GM12873 (cell line): ENCODE results near the gene PKD2.
A peak's percentile ranks its signal among the peaks of the same experiment; 100 is the strongest.

ENCODE experiments used
- TF ChIP-seq, protein P1 (sequence below): IDR thresholded peaks from 2 replicates; pipeline ENCODE4 v1.5.1; 2012; ENCODE audit warnings: low read depth, mild to moderate bottlenecking, moderate library complexity, low read length, control low read depth; ENCODE audit not compliant: insufficient read depth; ENCODE audit errors: missing control alignments

PKD2 gene

DNA sequence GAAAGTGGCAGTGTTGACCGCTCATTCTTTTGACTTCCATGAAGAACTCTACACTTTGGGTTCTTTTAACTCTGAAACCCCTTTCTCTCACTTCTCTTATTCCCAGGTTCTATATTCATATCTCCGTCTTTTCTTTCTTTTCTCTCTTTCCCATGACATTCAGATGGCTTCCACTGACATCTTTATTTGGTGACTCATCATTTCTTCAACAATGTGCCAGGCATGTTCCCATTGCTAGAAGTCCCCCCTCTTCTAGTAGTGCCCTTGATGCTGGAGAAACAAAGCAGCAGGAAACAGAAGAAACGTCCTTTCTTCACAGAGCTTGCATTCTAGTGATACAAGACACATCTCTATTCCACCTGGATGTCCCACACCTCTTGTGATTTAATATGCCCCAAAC, 33.3 kb downstream of the PKD2 start:
- TF ChIP-seq, protein P1, sequence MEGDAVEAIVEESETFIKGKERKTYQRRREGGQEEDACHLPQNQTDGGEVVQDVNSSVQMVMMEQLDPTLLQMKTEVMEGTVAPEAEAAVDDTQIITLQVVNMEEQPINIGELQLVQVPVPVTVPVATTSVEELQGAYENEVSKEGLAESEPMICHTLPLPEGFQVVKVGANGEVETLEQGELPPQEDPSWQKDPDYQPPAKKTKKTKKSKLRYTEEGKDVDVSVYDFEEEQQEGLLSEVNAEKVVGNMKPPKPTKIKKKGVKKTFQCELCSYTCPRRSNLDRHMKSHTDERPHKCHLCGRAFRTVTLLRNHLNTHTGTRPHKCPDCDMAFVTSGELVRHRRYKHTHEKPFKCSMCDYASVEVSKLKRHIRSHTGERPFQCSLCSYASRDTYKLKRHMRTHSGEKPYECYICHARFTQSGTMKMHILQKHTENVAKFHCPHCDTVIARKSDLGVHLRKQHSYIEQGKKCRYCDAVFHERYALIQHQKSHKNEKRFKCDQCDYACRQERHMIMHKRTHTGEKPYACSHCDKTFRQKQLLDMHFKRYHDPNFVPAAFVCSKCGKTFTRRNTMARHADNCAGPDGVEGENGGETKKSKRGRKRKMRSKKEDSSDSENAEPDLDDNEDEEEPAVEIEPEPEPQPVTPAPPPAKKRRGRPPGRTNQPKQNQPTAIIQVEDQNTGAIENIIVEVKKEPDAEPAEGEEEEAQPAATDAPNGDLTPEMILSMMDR = no peak

DNA sequence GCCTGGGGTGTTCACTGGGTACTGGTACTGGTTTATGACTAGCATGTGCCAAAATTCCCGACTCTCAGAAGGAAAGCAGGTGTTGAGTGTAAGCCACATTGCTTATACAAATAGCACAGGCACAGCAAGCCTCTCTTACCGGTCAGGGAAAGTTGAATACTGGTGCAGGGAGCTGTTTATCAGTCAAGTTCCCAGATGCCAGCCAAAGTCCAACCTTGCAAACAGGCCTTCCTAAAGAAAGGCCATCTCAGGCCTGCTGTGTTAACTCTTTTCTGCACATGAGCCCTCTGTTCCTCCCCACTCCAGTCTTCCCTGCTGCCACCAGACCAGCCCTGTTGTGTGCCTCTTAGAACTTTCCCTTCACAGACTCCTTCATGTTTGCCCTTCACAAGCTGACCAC, 34.2 kb downstream of the PKD2 start:
- TF ChIP-seq, protein P1 = no peak

DNA sequence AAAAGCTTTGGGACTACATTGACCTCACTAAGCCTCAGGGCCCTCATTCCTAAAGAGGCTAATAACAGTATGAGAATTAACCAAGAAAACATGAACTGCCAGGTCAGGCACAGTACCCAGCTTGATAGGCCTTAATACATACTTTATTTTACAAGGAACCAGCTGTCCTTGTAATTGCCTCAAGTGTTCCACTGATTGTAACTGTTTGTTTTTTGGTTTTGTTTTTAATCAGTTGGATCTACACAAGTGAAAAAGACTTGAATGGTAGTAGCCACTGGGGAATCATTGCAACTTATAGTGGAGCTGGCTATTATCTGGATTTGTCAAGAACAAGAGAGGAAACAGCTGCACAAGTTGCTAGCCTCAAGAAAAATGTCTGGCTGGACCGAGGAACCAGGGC, 35.6 kb downstream of the PKD2 start:
- TF ChIP-seq, protein P1 = no peak

DNA sequence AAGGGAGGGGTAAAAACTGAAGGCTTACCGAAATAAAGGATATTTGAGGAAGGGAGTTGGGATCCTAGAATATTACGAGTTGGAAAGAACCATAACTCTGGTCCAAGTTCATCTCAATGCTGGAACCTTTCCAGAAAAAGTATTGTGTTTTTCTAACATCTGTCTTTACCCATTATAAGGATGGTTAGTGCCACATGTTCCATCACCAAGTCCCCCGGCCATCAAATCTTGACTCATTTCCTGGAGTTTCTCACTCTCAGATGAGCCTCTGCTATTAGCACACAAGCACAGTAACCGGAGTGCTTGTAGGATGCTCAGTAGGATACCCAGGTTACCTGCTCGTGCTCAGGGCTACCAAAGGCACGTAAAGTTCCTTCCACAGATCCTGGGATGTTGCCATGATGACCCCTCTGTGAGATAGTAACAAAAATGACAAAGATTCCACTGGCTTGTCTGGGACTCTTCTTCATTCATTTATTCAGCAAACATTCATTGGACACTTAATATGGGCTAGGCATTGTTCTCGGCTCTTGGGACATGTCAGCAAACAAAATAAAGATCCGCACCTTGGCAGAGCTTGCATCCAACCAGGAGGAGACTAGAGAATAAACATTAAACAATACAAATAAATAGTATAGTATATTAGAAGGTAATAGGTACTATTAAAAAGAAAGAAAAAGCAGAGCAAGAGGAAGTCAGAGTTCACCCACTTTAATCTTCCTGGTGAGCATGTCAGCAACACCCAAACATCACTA, 36.3 kb downstream of the PKD2 start:
- TF ChIP-seq, protein P1 = no peak

DNA sequence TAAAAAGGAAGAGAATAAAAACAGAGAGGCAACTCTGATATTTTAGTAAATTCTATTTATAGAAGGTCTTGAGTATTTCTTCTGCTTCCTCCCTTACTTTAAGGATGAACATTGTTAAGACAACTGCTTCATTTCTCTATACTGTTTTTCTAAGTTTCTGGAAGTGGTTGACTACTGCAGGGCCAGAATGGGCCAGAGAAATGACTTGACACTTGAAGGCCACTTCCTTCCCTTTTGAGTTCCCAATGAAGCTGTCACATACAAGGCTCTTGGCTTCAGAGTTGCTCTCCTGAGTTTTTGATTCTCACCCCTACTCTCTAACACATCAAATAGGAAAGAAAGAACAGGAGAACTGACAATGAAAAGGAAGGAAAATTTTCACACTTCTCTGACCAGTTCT, 37.6 kb downstream of the PKD2 start:
- TF ChIP-seq, protein P1 = no peak

DNA sequence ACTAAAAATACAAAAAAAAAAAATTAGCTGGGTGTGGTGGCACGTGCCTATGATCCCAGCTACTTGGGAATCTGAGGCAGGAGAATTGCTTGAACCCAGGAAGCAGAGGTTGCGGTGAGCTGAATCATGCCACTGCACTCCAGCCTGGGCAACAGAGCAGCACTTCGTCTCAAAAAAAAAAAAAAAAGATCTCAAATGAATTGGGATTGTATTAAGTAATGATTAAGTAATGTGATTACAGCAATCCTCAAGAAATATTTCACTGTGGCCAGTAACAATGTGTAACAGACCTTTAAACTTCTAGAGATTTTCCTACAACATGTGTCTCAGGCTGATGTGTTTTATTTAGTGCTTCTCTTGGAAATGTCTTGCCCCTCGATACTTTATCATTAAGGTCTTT, 46.8 kb downstream of the PKD2 start:
- TF ChIP-seq, protein P1 = no peak

DNA sequence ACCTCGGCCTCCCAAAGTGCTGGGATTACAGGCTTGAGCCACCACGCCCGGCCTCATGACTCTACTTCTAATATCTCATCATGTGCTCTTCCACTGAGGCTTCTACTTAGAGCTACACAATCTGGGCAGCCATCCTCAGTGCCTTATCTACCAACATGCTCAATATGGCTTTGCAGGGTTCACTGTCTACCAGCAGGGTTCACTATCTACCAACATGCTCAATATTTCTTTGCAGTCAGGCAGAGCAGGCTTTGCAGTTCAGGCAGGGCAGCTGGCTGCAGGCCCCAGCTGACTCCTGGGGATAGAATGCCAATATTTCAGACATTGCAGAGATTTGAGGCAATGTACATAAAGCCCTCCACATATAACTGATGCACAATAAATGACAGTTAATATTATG, 47.5 kb downstream of the PKD2 start:
- TF ChIP-seq, protein P1 = peak; percentile 38
